NB4 (cell line): ENCODE data around the gene SSH2.

Experiments used
- MYC ChIP-seq: IDR thresholded peaks from 2 replicates; pipeline ENCODE4 v1.6.1; 2011; ENCODE audit warnings: low read depth, low read length
- POLR2A ChIP-seq: IDR thresholded peaks from 2 replicates; pipeline ENCODE4 v1.6.1; 2011; ENCODE audit warnings: mild to moderate bottlenecking; ENCODE audit not compliant: insufficient read length; ENCODE audit errors: extremely low read depth
- TF ChIP-seq, protein P1 (sequence below): IDR thresholded peaks from one replicate; pipeline ENCODE4 v1.5.1; 2012; ENCODE audit warnings: low read depth, low read length
- TF ChIP-seq, protein P2 (sequence below): IDR thresholded peaks from 2 replicates; pipeline ENCODE4 v1.6.1; 2011; ENCODE audit warnings: low read depth, low read length

DNA sequence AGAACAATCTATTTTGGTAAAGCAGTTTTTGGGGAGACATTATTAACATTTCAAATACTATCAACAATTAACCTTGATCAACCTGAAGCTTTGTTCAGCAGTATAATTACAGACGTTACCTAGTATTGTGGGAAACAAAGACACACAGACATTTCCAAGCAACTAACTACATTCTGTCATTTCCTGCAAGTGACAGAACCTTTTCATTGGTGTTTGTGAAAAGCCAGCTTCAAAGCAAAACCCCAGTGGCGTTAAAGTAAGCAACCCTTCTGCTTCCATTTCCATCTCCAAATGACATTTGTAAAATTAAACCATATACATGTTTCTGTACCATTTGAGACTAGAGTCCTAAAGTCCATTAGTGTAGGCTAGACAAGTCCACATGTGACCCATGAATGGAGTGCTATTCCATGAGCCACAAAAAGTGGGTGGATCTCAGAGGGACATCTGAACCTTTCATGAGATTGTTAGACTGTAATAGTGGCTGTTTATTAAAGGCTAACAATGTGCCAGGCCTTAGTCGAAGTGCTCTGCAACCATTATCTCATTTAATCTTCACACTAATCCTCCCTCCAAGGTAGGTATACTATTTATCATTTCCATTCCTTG lies 101.2 kb downstream of the SSH2 start:
- TF ChIP-seq, protein P1, sequence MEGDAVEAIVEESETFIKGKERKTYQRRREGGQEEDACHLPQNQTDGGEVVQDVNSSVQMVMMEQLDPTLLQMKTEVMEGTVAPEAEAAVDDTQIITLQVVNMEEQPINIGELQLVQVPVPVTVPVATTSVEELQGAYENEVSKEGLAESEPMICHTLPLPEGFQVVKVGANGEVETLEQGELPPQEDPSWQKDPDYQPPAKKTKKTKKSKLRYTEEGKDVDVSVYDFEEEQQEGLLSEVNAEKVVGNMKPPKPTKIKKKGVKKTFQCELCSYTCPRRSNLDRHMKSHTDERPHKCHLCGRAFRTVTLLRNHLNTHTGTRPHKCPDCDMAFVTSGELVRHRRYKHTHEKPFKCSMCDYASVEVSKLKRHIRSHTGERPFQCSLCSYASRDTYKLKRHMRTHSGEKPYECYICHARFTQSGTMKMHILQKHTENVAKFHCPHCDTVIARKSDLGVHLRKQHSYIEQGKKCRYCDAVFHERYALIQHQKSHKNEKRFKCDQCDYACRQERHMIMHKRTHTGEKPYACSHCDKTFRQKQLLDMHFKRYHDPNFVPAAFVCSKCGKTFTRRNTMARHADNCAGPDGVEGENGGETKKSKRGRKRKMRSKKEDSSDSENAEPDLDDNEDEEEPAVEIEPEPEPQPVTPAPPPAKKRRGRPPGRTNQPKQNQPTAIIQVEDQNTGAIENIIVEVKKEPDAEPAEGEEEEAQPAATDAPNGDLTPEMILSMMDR, result no peak
- TF ChIP-seq, protein P2, sequence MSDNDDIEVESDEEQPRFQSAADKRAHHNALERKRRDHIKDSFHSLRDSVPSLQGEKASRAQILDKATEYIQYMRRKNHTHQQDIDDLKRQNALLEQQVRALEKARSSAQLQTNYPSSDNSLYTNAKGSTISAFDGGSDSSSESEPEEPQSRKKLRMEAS, result no peak
- no peak for TF ChIP-seq POLR2A
- no peak for TF ChIP-seq MYC
